Neural cell (in vitro differentiated cells): Measurements from ENCODE around the gene TGM1. TPM values are rescaled to one million over a fixed set of nuclear protein-coding genes. Genes with fewer than 3 reads are reported as not detected.

ENCODE experiments used
- H2AFZ ChIP-seq: fragments of 200-600, 300-800 bp; sonication (generic), shearing (Covaris generic); 2 replicates; pipeline ENCODE4 v1.6.0; 2014; ENCODE audit warnings: low read depth, mild to moderate bottlenecking, antibody characterized with exemption, low read length, moderate library complexity
- H3F3A ChIP-seq: fragments of 200-600 bp; shearing (Covaris generic); 2 replicates; pipeline ENCODE4 v1.6.1; 2016; ENCODE audit warnings: mild to moderate bottlenecking, moderate library complexity, mixed read lengths, antibody characterized with exemption, low read length; ENCODE audit not compliant: insufficient read depth, poor library complexity, severe bottlenecking
- H3K27ac ChIP-seq: fragments of 200-600, 300-800 bp; sonication (generic), shearing (Covaris generic); 2 replicates; pipeline ENCODE4 v1.5.1; 2014; ENCODE audit warnings: mild to moderate bottlenecking, low read length, moderate library complexity
- H3K27me3 ChIP-seq: fragments of 300-800, 200-600 bp; sonication (generic), shearing (Covaris generic); 2 replicates; pipeline ENCODE4 v1.6.0; 2014; ENCODE audit warnings: mild to moderate bottlenecking, low read depth, low read length, moderate library complexity; ENCODE audit not compliant: insufficient read depth
- H3K36me3 ChIP-seq: fragments of 300-800, 200-600 bp; sonication (generic), shearing (Covaris generic); 2 replicates; pipeline ENCODE4 v1.5.1; 2014; ENCODE audit warnings: mild to moderate bottlenecking, antibody characterized with exemption, low read length, moderate library complexity; ENCODE audit not compliant: insufficient read depth
- H3K4me2 ChIP-seq: fragments of 300-800, 200-600 bp; sonication (generic), shearing (Covaris generic); 2 replicates; pipeline ENCODE4 v1.6.0; 2014; ENCODE audit warnings: mild to moderate bottlenecking, low read length
- H3K4me3 ChIP-seq: fragments of 300-800, 200-600 bp; sonication (generic), shearing (Covaris generic); 2 replicates; pipeline ENCODE4 v1.5.1; 2014; ENCODE audit warnings: mild to moderate bottlenecking, low read length, moderate library complexity
- H3K79me2 ChIP-seq: fragments of 200-600 bp; shearing (Covaris generic); replicated peaks from 2 replicates; pipeline ENCODE4 v1.6.0; 2014; ENCODE audit warnings: mild to moderate bottlenecking, low read length, moderate library complexity; ENCODE audit not compliant: insufficient read depth
- H3K9ac ChIP-seq: fragments of 300-800, 200-600 bp; sonication (generic), shearing (Covaris generic); 2 replicates; pipeline ENCODE4 v1.6.1; 2016; ENCODE audit warnings: mild to moderate bottlenecking, low read length, mixed read lengths
- H3K9me2 ChIP-seq: fragments of 200-600 bp; shearing (Covaris generic); 2 replicates; pipeline ENCODE4 v1.6.1; 2016; ENCODE audit warnings: mild to moderate bottlenecking, low read length, mixed read lengths; ENCODE audit not compliant: insufficient read depth
- H3K9me3 ChIP-seq: fragments of 200-600, 300-800 bp; sonication (generic), shearing (Covaris generic); 2 replicates; pipeline ENCODE4 v1.6.1; 2016; ENCODE audit warnings: mild to moderate bottlenecking, mixed run types, low read length, moderate library complexity, mixed read lengths
- H4K20me1 ChIP-seq: fragments of 200-600 bp; shearing (Covaris generic); 2 replicates; pipeline ENCODE4 v1.6.1; 2016; ENCODE audit warnings: mild to moderate bottlenecking, mixed run types; ENCODE audit not compliant: insufficient read depth
- CTCF ChIP-seq: fragments of 450-650 bp; IDR thresholded peaks from 2 replicates; pipeline ENCODE4 v1.5.1; 2014; ENCODE audit warnings: antibody characterized with exemption, mild to moderate bottlenecking, moderate library complexity; ENCODE audit not compliant: poor library complexity, severe bottlenecking
- EP300 ChIP-seq: fragments of 450-650 bp; conservative IDR thresholded peaks from 2 replicates; pipeline ENCODE4 v1.6.1; 2014; ENCODE audit warnings: antibody characterized with exemption, mild to moderate bottlenecking, moderate library complexity; ENCODE audit not compliant: poor library complexity, severe bottlenecking
- EZH2 ChIP-seq: fragments of 200-600, 300-800 bp; shearing (Covaris generic), sonication (generic); IDR thresholded peaks from 2 replicates; pipeline ENCODE4 v1.6.1; 2014; ENCODE audit warnings: antibody characterized with exemption, low read length, borderline replicate concordance, mild to moderate bottlenecking; ENCODE audit not compliant: insufficient read depth, poor library complexity, severe bottlenecking
- MXI1 ChIP-seq: fragments of 450-650 bp; conservative IDR thresholded peaks from 2 replicates; pipeline ENCODE4 v1.6.1; 2014; ENCODE audit warnings: antibody characterized with exemption, mild to moderate bottlenecking; ENCODE audit not compliant: poor library complexity, severe bottlenecking
- POLR2AphosphoS5 ChIP-seq: IDR thresholded peaks from 2 replicates; pipeline ENCODE4 v1.6.1; 2012
- RAD21 ChIP-seq: fragments of 450-650 bp; conservative IDR thresholded peaks from 2 replicates; pipeline ENCODE4 v1.6.1; 2014; ENCODE audit warnings: antibody characterized with exemption, mild to moderate bottlenecking, moderate library complexity
- SMC3 ChIP-seq: fragments of 450-650 bp; conservative IDR thresholded peaks from 2 replicates; pipeline ENCODE4 v1.6.1; 2014; ENCODE audit warnings: antibody characterized with exemption, mild to moderate bottlenecking, moderate library complexity; ENCODE audit not compliant: poor library complexity
- TAF1 ChIP-seq: IDR thresholded peaks from 2 replicates; pipeline ENCODE4 v1.6.1; 2012; ENCODE audit warnings: low read depth
- polyA plus RNA-seq: library from polyadenylated mRNA; depleted of rRNA; stranded (reverse); fragments of >200 nt; gene quantifications from 2 replicates; pipeline ENCODE4 v1.2.3, GENCODE V29; 2014
- TF ChIP-seq, protein P1 (sequence below): IDR thresholded peaks from 2 replicates; pipeline ENCODE4 v1.6.1; 2012; ENCODE audit warnings: borderline replicate concordance

Gene TGM1
- polyA plus RNA-seq, 1 donor from 2014 or later = 3.6 TPM

- no peaks in the 10 kb centered on the region for H3K36me3 ChIP-seq
- no peak overlapping the region for H3K27ac ChIP-seq
- no peaks in the 10 kb centered on the region for H3K27me3 ChIP-seq
- no peaks in the 10 kb centered on the region for H3F3A ChIP-seq
- H3K4me2 ChIP-seq = no peak overlapping the region
- no peak overlapping the region for H3K9ac ChIP-seq
- H4K20me1 ChIP-seq = no peaks in the 10 kb centered on the region
- no peak overlapping the region for H2AFZ ChIP-seq
- no peak overlapping the region for H3K4me3 ChIP-seq
- no peaks in the 10 kb centered on the region for H3K9me3 ChIP-seq
- no peaks in the 10 kb centered on the region for H3K9me2 ChIP-seq
- no peak for TF ChIP-seq MXI1
- TF ChIP-seq EZH2 = no peak
- no peak for TF ChIP-seq RAD21
- no peak for TF ChIP-seq TAF1
- no peak for TF ChIP-seq CTCF
- no peak for TF ChIP-seq SMC3
- TF ChIP-seq, protein P1, sequence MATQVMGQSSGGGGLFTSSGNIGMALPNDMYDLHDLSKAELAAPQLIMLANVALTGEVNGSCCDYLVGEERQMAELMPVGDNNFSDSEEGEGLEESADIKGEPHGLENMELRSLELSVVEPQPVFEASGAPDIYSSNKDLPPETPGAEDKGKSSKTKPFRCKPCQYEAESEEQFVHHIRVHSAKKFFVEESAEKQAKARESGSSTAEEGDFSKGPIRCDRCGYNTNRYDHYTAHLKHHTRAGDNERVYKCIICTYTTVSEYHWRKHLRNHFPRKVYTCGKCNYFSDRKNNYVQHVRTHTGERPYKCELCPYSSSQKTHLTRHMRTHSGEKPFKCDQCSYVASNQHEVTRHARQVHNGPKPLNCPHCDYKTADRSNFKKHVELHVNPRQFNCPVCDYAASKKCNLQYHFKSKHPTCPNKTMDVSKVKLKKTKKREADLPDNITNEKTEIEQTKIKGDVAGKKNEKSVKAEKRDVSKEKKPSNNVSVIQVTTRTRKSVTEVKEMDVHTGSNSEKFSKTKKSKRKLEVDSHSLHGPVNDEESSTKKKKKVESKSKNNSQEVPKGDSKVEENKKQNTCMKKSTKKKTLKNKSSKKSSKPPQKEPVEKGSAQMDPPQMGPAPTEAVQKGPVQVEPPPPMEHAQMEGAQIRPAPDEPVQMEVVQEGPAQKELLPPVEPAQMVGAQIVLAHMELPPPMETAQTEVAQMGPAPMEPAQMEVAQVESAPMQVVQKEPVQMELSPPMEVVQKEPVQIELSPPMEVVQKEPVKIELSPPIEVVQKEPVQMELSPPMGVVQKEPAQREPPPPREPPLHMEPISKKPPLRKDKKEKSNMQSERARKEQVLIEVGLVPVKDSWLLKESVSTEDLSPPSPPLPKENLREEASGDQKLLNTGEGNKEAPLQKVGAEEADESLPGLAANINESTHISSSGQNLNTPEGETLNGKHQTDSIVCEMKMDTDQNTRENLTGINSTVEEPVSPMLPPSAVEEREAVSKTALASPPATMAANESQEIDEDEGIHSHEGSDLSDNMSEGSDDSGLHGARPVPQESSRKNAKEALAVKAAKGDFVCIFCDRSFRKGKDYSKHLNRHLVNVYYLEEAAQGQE = no peak
- TF ChIP-seq POLR2AphosphoS5 = no peak
- no peak for TF ChIP-seq EP300
- H3K79me2 ChIP-seq = no peaks in the 10 kb centered on the region
Observed at GRCh38 chr14:24278424-24278823, 15.4 kb upstream of the TGM1 start.

DNA sequence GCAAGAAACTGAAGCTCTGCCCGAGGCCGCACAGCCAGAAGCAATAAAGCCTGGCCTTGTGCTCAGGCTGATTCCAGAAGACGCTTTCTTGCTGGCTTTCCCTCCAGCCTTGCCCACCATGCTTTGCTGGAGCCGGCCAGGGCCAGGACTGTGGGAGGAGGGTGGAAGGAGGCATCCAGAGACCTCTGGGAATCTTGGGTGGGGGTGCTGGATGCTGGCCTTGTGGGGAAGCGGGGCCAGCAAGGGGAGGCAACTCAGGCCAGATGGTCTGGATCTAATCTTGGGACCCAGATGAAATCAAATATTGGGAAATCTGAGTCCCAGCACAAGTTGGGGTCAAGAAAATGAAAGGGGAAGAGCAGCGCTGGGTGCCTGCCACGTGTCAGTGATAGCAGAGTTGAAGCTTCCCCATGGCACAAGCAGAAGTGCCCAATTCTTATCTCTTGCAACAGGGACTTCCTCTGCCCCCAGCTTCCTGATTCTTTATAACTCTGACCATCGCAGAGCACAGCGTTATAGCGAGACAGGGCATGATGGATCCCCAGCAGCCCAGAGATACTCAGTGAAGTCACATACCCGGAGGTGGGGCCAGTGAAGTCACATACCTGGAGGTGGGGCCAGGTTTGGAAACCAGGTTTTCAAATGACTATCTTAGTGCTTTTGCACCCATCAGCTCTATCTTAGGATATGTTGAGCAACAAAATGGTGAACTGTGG, 14.8 kb upstream of the TGM1 start:
- no peaks in the 10 kb centered on the region for H3K36me3 ChIP-seq
- H3K9ac ChIP-seq = no peak overlapping the region
- H2AFZ ChIP-seq = no peak overlapping the region
- no peaks in the 10 kb centered on the region for H3K9me3 ChIP-seq
- no peaks in the 10 kb centered on the region for H3K27me3 ChIP-seq
- no peaks in the 10 kb centered on the region for H3K9me2 ChIP-seq
- H4K20me1 ChIP-seq = no peaks in the 10 kb centered on the region
- H3K4me3 ChIP-seq = no peak overlapping the region
- H3K27ac ChIP-seq = no peak overlapping the region
- no peak overlapping the region for H3K4me2 ChIP-seq
- no peaks in the 10 kb centered on the region for H3K79me2 ChIP-seq
- H3F3A ChIP-seq = no peaks in the 10 kb centered on the region
- TF ChIP-seq SMC3 = no peak
- TF ChIP-seq RAD21 = no peak
- TF ChIP-seq CTCF = no peak
- no peak for TF ChIP-seq POLR2AphosphoS5
- no peak for TF ChIP-seq MXI1
- no peak for TF ChIP-seq EP300
- TF ChIP-seq, protein P1 = no peak
- TF ChIP-seq EZH2 = no peak
- TF ChIP-seq TAF1 = no peak
